ENCODE results near the gene ZNF100. TPM values are rescaled to one million over a fixed set of nuclear protein-coding genes. Genes with fewer than 3 reads are reported as not detected.
"Not testable (repeated sequence)": the region's sequence is repeated elsewhere in the genome, so short reads cannot be mapped to it uniquely, and the experiment has no call there.

The ZNF100 gene
- total RNA-seq (10 to 100 TPM in 3 of 5 donors, 1 to 10 TPM in 2; 6.3 to 23.5 (median 21.1) TPM), total RNA-seq (17.0 to 56.3 (median 33.9) reads per million in 29 experiments)
- total RNA-seq (2013) = 22.1 TPM

GRCh38 chr19:21767065-21767800 is at the start of gene ZNF100:
ZNF100 (minus strand) TSS chr19:21767579; CDS start chr19:21767429, 150 bp downstream.
- Histone ChIP-seq H3K9me3 (no peaks in the 10 kb centered on the region), H3K27ac (ENCODE audit: low read length) (peak within 1 kb of the TSS; percentile 80), H3K4me3 (ENCODE audit: control insufficient read depth in 1 of 2, extremely low read depth in 1 of 2, low read length in 1 of 2) (peak within 1 kb of the TSS; percentile 95 to 96), H3K36me3 (ENCODE audit: control insufficient read depth in 2 of 2, extremely low read depth in 1 of 2, insufficient read depth in 1 of 2, low read length in 1 of 2) (peaks cover 3 to 7% of the 10 kb centered on the region in 2 donors), H3K4me1 (ENCODE audit: control insufficient read depth in 1 of 2, extremely low read depth in 1 of 2, insufficient read depth in 2 of 2, low read length in 2 of 2) (peaks cover 2 to 11% of the 10 kb centered on the region in 2 experiments), H3K27me3 (replicated peaks in 1 of 2; ENCODE audit: control insufficient read depth in 2 of 2, extremely low read depth in 1 of 2, insufficient read depth in 2 of 2, low read length in 1 of 2) (no peaks in the 10 kb centered on the region)
- no peaks in the 10 kb centered on the region for H3K9me3 Mint-ChIP-seq
- peak within 1 kb of the TSS; percentile 91 to 96 (median 94) for H3K4me3 Mint-ChIP-seq
- ATAC-seq (replicated peaks in 1 of 4) (peak; percentile 98), DNase-seq (peak; percentile 66 to 91 (median 83))
- H3K4me1 Mint-ChIP-seq = peaks cover 12 to 35% (median 34%) of the 10 kb centered on the region in 3 donors
- H3K27me3 Mint-ChIP-seq = no peaks in the 10 kb centered on the region
- peak within 1 kb of the TSS; percentile 90 to 91 for H3K27ac Mint-ChIP-seq
- peaks cover 21% of the 10 kb centered on the region for H3K36me3 Mint-ChIP-seq
- ChIA-PET CTCF (interaction anchor here (0.7 to 1.3 kb wide), 5 partner anchors 68 to 284 kb away, joined by 3 to 9 read pairs (median 4); partner anchors contain the start of genes ZNF429 (in 1 of the 2) and ZNF43 (in 1 of the 2)), POLR2A (interaction anchor here (0.5 to 1.9 kb wide), 8 partner anchors 68 to 1920 kb away, joined by 3 to 10 read pairs (median 4); partner anchors contain the start of genes ZNF257 (in 1 of the 2), ZNF429 (in 1 of the 2), ZNF43 (in 1 of the 2) and ZNF675 (in 1 of the 2))
- 0% methylated on average over 28 of the region's 35 CpGs for WGBS (ENCODE audit: insufficient coverage)

- WGBS (ENCODE audit: insufficient coverage) = no CpG with 5 or more reads among the region's 4 CpGs
- Mint-ChIP-seq H3K4me3 (no peak overlapping the region), H3K27me3 (no peaks in the 10 kb centered on the region), H3K9me3 (peaks cover 0 to 40% (median 36%) of the 10 kb centered on the region in 3 donors), H3K4me1 (no peaks in the 10 kb centered on the region), H3K27ac (no peak overlapping the region), H3K36me3 (peaks cover 92% of the 10 kb centered on the region)
- peaks cover 11 to 70% of the 10 kb centered on the region in 2 donors for H3K36me3 ChIP-seq (ENCODE audit: control insufficient read depth in 2 of 2, extremely low read depth in 1 of 2, insufficient read depth in 1 of 2, low read length in 1 of 2)
- ATAC-seq (replicated peaks in 1 of 4) = no peak
- H3K9me3 ChIP-seq = peaks cover 34% of the 10 kb centered on the region
- no peaks in the 10 kb centered on the region for H3K4me1 ChIP-seq (ENCODE audit: control insufficient read depth in 1 of 2, extremely low read depth in 1 of 2, insufficient read depth in 2 of 2, low read length in 2 of 2)
- H3K4me3 ChIP-seq (ENCODE audit: control insufficient read depth in 1 of 2, extremely low read depth in 1 of 2, low read length in 1 of 2) = peak overlapping the region in 1 of 2 donors; percentile 8
- ChIA-PET POLR2A (no interaction called here), CTCF (no interaction called here)
- no peak for DNase-seq
- no peaks in the 10 kb centered on the region for H3K27me3 ChIP-seq (replicated peaks in 1 of 2; ENCODE audit: control insufficient read depth in 2 of 2, extremely low read depth in 1 of 2, insufficient read depth in 2 of 2, low read length in 1 of 2)
- H3K27ac ChIP-seq (ENCODE audit: low read length) = no peak overlapping the region
Measured at GRCh38 chr19:21812448-21812847, 45.1 kb upstream of the ZNF100 start.

- Mint-ChIP-seq H3K36me3 (peaks cover 62% of the 10 kb centered on the region), H3K9me3 (peaks cover 0 to 42% (median 38%) of the 10 kb centered on the region in 3 donors)
- H3K27me3 ChIP-seq (replicated peaks in 1 of 2; ENCODE audit: control insufficient read depth in 2 of 2, extremely low read depth in 1 of 2, insufficient read depth in 2 of 2, low read length in 1 of 2); H3K4me1 ChIP-seq (ENCODE audit: control insufficient read depth in 1 of 2, extremely low read depth in 1 of 2, insufficient read depth in 2 of 2, low read length in 2 of 2); H3K27me3 Mint-ChIP-seq; H3K4me3 ChIP-seq (ENCODE audit: control insufficient read depth in 1 of 2, extremely low read depth in 1 of 2, low read length in 1 of 2); H3K27ac ChIP-seq (ENCODE audit: low read length); DNase-seq; H3K4me3 Mint-ChIP-seq; ATAC-seq (replicated peaks in 1 of 4); POLR2A ChIA-PET; H3K4me1 Mint-ChIP-seq; H3K27ac Mint-ChIP-seq; CTCF ChIA-PET: not testable (repeated sequence)
- Histone ChIP-seq H3K36me3 (ENCODE audit: control insufficient read depth in 2 of 2, extremely low read depth in 1 of 2, insufficient read depth in 1 of 2, low read length in 1 of 2) (peaks cover 2 to 41% of the 10 kb centered on the region in 2 donors), H3K9me3 (peaks cover 32% of the 10 kb centered on the region)
- WGBS (ENCODE audit: insufficient coverage) = no CpG with 5 or more reads among the region's 3 CpGs
Measured at GRCh38 chr19:21808400-21809000, 41.1 kb upstream of the ZNF100 start.

GRCh38 chr19:21789466-21790085 is 22.2 kb upstream of the ZNF100 start:
- ChIA-PET CTCF (no interaction called here), POLR2A (no interaction called here)
- no peaks in the 10 kb centered on the region for H3K36me3 ChIP-seq (ENCODE audit: control insufficient read depth in 2 of 2, extremely low read depth in 1 of 2, insufficient read depth in 1 of 2, low read length in 1 of 2)
- WGBS (ENCODE audit: insufficient coverage) = 100% methylated on average over 1 of the region's 5 CpGs
- Mint-ChIP-seq H3K9me3 (peaks cover 0 to 40% (median 5%) of the 10 kb centered on the region in 3 donors), H3K4me3 (no peak overlapping the region), H3K36me3 (peaks cover 4% of the 10 kb centered on the region), H3K27me3 (peaks cover 0 to 6% of the 10 kb centered on the region in 2 donors), H3K27ac (no peak overlapping the region), H3K4me1 (no peaks in the 10 kb centered on the region)
- H3K27me3 ChIP-seq (replicated peaks in 1 of 2; ENCODE audit: control insufficient read depth in 2 of 2, extremely low read depth in 1 of 2, insufficient read depth in 2 of 2, low read length in 1 of 2) = no peaks in the 10 kb centered on the region
- no peak overlapping the region for H3K27ac ChIP-seq (ENCODE audit: low read length)
- no peak for DNase-seq
- H3K9me3 ChIP-seq = no peaks in the 10 kb centered on the region
- H3K4me1 ChIP-seq (ENCODE audit: control insufficient read depth in 1 of 2, extremely low read depth in 1 of 2, insufficient read depth in 2 of 2, low read length in 2 of 2) = no peaks in the 10 kb centered on the region
- no peak overlapping the region for H3K4me3 ChIP-seq (ENCODE audit: control insufficient read depth in 1 of 2, extremely low read depth in 1 of 2, low read length in 1 of 2)
- ATAC-seq (replicated peaks in 1 of 4) = no peak

GRCh38 chr19:21786936-21787335 is 19.6 kb upstream of the ZNF100 start:
- Mint-ChIP-seq H3K4me3 (no peak overlapping the region), H3K4me1 (no peaks in the 10 kb centered on the region), H3K9me3 (peaks cover 0 to 32% (median 2%) of the 10 kb centered on the region in 3 donors), H3K27ac (no peak overlapping the region), H3K36me3 (peaks cover 8% of the 10 kb centered on the region), H3K27me3 (peaks cover 0 to 6% of the 10 kb centered on the region in 2 donors)
- no peaks in the 10 kb centered on the region for H3K27me3 ChIP-seq (replicated peaks in 1 of 2; ENCODE audit: control insufficient read depth in 2 of 2, extremely low read depth in 1 of 2, insufficient read depth in 2 of 2, low read length in 1 of 2)
- H3K36me3 ChIP-seq (ENCODE audit: control insufficient read depth in 2 of 2, extremely low read depth in 1 of 2, insufficient read depth in 1 of 2, low read length in 1 of 2) = no peaks in the 10 kb centered on the region
- no peak overlapping the region for H3K27ac ChIP-seq (ENCODE audit: low read length)
- H3K4me1 ChIP-seq (ENCODE audit: control insufficient read depth in 1 of 2, extremely low read depth in 1 of 2, insufficient read depth in 2 of 2, low read length in 2 of 2) = no peaks in the 10 kb centered on the region
- H3K4me3 ChIP-seq (ENCODE audit: control insufficient read depth in 1 of 2, extremely low read depth in 1 of 2, low read length in 1 of 2) = no peak overlapping the region
- H3K9me3 ChIP-seq = no peaks in the 10 kb centered on the region
- CTCF ChIA-PET = no interaction called here
- DNase-seq (no peak), ATAC-seq (replicated peaks in 1 of 4) (no peak)
- 100% methylated on average over 2 of the region's 3 CpGs for WGBS (ENCODE audit: insufficient coverage)
- POLR2A ChIA-PET = no interaction called here

GRCh38 chr19:21775792-21776191 is 8.4 kb upstream of the ZNF100 start:
- no CpG with 5 or more reads among the region's 30 CpGs for WGBS (ENCODE audit: insufficient coverage)
- H3K27ac ChIP-seq (ENCODE audit: low read length); ATAC-seq (replicated peaks in 1 of 4); H3K27me3 ChIP-seq (replicated peaks in 1 of 2; ENCODE audit: control insufficient read depth in 2 of 2, extremely low read depth in 1 of 2, insufficient read depth in 2 of 2, low read length in 1 of 2); H3K9me3 Mint-ChIP-seq; DNase-seq; H3K4me1 Mint-ChIP-seq; H3K4me1 ChIP-seq (ENCODE audit: control insufficient read depth in 1 of 2, extremely low read depth in 1 of 2, insufficient read depth in 2 of 2, low read length in 2 of 2); H3K9me3 ChIP-seq; H3K4me3 Mint-ChIP-seq; H3K36me3 ChIP-seq (ENCODE audit: control insufficient read depth in 2 of 2, extremely low read depth in 1 of 2, insufficient read depth in 1 of 2, low read length in 1 of 2); H3K36me3 Mint-ChIP-seq; H3K27me3 Mint-ChIP-seq; POLR2A ChIA-PET; H3K27ac Mint-ChIP-seq; H3K4me3 ChIP-seq (ENCODE audit: control insufficient read depth in 1 of 2, extremely low read depth in 1 of 2, low read length in 1 of 2); CTCF ChIA-PET: not testable (repeated sequence)
